Stimulated activated CD8-positive, alpha-beta memory T cell treated with anti-CD3 and anti-CD28 coated beads, Interleukin-15, amount 100 ng/mL, for 24 hours (primary cell): Measurements from ENCODE around the gene PNPLA8.
A peak's percentile ranks its signal among the peaks of the same experiment; 100 is the strongest.
"Not testable (repeated sequence)": the region's sequence is repeated elsewhere in the genome, so short reads cannot be mapped to it uniquely, and the experiment has no call there.

Source experiments
- DNase-seq: peaks from one replicate; pipeline ENCODE4 v3.0.0-alpha.2; 2020; ENCODE audit warnings: low read depth

PNPLA8 gene

GRCh38 chr7:108525985-108526767 is at the start of gene PNPLA8:
TSS of gene PNPLA8 (minus strand) at chr7:108526135. CDS start at chr7:108515491, 10,644 bp downstream.
- DNase-seq = peak; percentile 100

GRCh38 chr7:108575156-108575555 is 49.2 kb upstream of the PNPLA8 start:
- DNase-seq = no peak

GRCh38 chr7:108572480-108572879 is 46.5 kb upstream of the PNPLA8 start:
- no peak for DNase-seq

- no peak for DNase-seq
These were observed 44.3 kb upstream of the PNPLA8 start for GRCh38 chr7:108570146-108570755.

- peak; percentile 91 for DNase-seq
These were observed 43.6 kb upstream of the PNPLA8 start, which contains the start of the genes DNAJB9 and THAP5 for GRCh38 chr7:108569381-108570145. TSS of gene DNAJB9 (plus strand) at chr7:108569874. CDS start at chr7:108571727, 1,853 bp downstream. TSS of gene THAP5 (minus strand) at chr7:108569706. CDS start at chr7:108569569, 137 bp downstream.

GRCh38 chr7:108568801-108569380 is 43.0 kb upstream of the PNPLA8 start:
- no peak for DNase-seq

- DNase-seq = no peak
These were observed 40.1 kb upstream of the PNPLA8 start for GRCh38 chr7:108565987-108566386.

GRCh38 chr7:108561047-108561619 is 35.2 kb upstream of the PNPLA8 start:
- no peak for DNase-seq

GRCh38 chr7:108559253-108559652 is 33.3 kb upstream of the PNPLA8 start:
- DNase-seq = no peak

- DNase-seq = no peak
These were observed 31.7 kb upstream of the PNPLA8 start for GRCh38 chr7:108557617-108558016.

- DNase-seq = no peak
These were observed 31.3 kb upstream of the PNPLA8 start for GRCh38 chr7:108557191-108557590.

GRCh38 chr7:108556665-108557064 is 30.7 kb upstream of the PNPLA8 start:
- not testable (repeated sequence) for DNase-seq

GRCh38 chr7:108548141-108548896 is 22.4 kb upstream of the PNPLA8 start:
- DNase-seq = not testable (repeated sequence)

- no peak for DNase-seq
These were observed 15.5 kb upstream of the PNPLA8 start for GRCh38 chr7:108541478-108541877.

GRCh38 chr7:108538685-108539084 is 12.8 kb upstream of the PNPLA8 start:
- not testable (repeated sequence) for DNase-seq

- DNase-seq = not testable (repeated sequence)
These were observed 12.3 kb upstream of the PNPLA8 start for GRCh38 chr7:108538236-108538635.

GRCh38 chr7:108537229-108537628 is 11.3 kb upstream of the PNPLA8 start:
- DNase-seq = no peak

- DNase-seq = no peak
These were observed 9.8 kb upstream of the PNPLA8 start for GRCh38 chr7:108535744-108536143.

GRCh38 chr7:108535257-108535656 is 9.3 kb upstream of the PNPLA8 start:
- DNase-seq = no peak

- no peak for DNase-seq
These were observed 7.8 kb upstream of the PNPLA8 start for GRCh38 chr7:108533712-108534111.

GRCh38 chr7:108529341-108529740 is 3.4 kb upstream of the PNPLA8 start:
- DNase-seq = no peak
